ENCODE measurements around the gene ZNF253.

DNA sequence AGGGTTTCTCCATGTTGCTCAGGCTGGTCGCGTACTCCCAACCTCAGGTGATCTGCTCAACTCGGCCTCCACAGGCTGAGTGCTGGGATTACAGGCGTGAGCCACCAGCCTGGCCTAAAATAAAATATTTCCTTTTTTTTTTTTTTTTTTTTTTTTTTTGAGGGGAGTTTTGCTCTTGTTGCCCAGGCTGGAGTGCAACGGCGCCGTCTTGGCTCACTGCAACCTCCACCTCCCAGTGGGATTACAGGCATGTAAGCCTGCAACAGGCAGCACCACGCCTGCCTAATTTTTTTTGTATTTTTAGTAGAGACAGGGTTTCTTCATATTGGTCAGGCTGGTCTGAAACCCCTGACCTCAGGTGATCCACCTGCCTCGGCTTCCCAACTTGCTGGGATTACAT is 49.0 kb upstream of the ZNF253 start:
- TF ChIP-seq ZNF678 (CRISPR knock-in tag; IDR thresholded peaks at IDR 0.05) (no peak), IRF2 (CRISPR knock-in tag; IDR thresholded peaks at IDR 0.05) (no peak), POLR2AphosphoS5 (IDR thresholded peaks at IDR 0.05; ENCODE audit: low read depth, low read length) (no peak), POLR2A (IDR thresholded peaks at IDR 0.05; ENCODE audit: insufficient read depth in 1 of 2, low read depth in 2 of 2, low read length in 2 of 2) (no peak), MXD4 (CRISPR knock-in tag; IDR thresholded peaks at IDR 0.05) (no peak), ZNF232 (CRISPR knock-in tag; IDR thresholded peaks at IDR 0.05; ENCODE audit: borderline replicate concordance) (no peak), ZNF567 (CRISPR knock-in tag; IDR thresholded peaks at IDR 0.05; ENCODE audit: borderline replicate concordance) (no peak), TCF7L2 (IDR thresholded peaks at IDR 0.05; ENCODE audit: low read depth, low read length) (no peak)
- TF ChIP-seq, protein P1, sequence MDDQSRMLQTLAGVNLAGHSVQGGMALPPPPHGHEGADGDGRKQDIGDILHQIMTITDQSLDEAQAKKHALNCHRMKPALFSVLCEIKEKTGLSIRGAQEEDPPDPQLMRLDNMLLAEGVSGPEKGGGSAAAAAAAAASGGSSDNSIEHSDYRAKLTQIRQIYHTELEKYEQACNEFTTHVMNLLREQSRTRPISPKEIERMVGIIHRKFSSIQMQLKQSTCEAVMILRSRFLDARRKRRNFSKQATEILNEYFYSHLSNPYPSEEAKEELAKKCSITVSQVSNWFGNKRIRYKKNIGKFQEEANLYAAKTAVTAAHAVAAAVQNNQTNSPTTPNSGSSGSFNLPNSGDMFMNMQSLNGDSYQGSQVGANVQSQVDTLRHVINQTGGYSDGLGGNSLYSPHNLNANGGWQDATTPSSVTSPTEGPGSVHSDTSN (CRISPR knock-in tag; IDR thresholded peaks at IDR 0.05; ENCODE audit: borderline replicate concordance), result no peak
- TF ChIP-seq, protein P2, sequence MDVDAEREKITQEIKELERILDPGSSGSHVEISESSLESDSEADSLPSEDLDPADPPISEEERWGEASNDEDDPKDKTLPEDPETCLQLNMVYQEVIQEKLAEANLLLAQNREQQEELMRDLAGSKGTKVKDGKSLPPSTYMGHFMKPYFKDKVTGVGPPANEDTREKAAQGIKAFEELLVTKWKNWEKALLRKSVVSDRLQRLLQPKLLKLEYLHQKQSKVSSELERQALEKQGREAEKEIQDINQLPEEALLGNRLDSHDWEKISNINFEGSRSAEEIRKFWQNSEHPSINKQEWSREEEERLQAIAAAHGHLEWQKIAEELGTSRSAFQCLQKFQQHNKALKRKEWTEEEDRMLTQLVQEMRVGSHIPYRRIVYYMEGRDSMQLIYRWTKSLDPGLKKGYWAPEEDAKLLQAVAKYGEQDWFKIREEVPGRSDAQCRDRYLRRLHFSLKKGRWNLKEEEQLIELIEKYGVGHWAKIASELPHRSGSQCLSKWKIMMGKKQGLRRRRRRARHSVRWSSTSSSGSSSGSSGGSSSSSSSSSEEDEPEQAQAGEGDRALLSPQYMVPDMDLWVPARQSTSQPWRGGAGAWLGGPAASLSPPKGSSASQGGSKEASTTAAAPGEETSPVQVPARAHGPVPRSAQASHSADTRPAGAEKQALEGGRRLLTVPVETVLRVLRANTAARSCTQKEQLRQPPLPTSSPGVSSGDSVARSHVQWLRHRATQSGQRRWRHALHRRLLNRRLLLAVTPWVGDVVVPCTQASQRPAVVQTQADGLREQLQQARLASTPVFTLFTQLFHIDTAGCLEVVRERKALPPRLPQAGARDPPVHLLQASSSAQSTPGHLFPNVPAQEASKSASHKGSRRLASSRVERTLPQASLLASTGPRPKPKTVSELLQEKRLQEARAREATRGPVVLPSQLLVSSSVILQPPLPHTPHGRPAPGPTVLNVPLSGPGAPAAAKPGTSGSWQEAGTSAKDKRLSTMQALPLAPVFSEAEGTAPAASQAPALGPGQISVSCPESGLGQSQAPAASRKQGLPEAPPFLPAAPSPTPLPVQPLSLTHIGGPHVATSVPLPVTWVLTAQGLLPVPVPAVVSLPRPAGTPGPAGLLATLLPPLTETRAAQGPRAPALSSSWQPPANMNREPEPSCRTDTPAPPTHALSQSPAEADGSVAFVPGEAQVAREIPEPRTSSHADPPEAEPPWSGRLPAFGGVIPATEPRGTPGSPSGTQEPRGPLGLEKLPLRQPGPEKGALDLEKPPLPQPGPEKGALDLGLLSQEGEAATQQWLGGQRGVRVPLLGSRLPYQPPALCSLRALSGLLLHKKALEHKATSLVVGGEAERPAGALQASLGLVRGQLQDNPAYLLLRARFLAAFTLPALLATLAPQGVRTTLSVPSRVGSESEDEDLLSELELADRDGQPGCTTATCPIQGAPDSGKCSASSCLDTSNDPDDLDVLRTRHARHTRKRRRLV (CRISPR knock-in tag; IDR thresholded peaks at IDR 0.05), result no peak
- TF ChIP-seq, protein P3, sequence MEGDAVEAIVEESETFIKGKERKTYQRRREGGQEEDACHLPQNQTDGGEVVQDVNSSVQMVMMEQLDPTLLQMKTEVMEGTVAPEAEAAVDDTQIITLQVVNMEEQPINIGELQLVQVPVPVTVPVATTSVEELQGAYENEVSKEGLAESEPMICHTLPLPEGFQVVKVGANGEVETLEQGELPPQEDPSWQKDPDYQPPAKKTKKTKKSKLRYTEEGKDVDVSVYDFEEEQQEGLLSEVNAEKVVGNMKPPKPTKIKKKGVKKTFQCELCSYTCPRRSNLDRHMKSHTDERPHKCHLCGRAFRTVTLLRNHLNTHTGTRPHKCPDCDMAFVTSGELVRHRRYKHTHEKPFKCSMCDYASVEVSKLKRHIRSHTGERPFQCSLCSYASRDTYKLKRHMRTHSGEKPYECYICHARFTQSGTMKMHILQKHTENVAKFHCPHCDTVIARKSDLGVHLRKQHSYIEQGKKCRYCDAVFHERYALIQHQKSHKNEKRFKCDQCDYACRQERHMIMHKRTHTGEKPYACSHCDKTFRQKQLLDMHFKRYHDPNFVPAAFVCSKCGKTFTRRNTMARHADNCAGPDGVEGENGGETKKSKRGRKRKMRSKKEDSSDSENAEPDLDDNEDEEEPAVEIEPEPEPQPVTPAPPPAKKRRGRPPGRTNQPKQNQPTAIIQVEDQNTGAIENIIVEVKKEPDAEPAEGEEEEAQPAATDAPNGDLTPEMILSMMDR (CRISPR knock-in tag; IDR thresholded peaks at IDR 0.05), result no peak
- TF ChIP-seq, protein P4, sequence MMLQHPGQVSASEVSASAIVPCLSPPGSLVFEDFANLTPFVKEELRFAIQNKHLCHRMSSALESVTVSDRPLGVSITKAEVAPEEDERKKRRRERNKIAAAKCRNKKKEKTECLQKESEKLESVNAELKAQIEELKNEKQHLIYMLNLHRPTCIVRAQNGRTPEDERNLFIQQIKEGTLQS (CRISPR knock-in tag; IDR thresholded peaks at IDR 0.05), result no peak

All from HepG2 (cell line).